Fibroblast of the aortic adventitia (primary cell): ENCODE results near the gene PHKG1. TPM values are rescaled to one million over a fixed set of nuclear protein-coding genes. Genes with fewer than 3 reads are reported as not detected.
"Not testable (repeated sequence)": the region's sequence is repeated elsewhere in the genome, so short reads cannot be mapped to it uniquely, and the experiment has no call there.

ENCODE experiments used
- DNase-seq: peaks from one replicate; pipeline ENCODE4 v3.0.0-alpha.2; 2010; ENCODE audit warnings: low read depth
- H3K4me3 ChIP-seq: 2 replicates; pipeline ENCODE4 v1.5.1; 2011; ENCODE audit warnings: low read depth, mild to moderate bottlenecking, control low read depth, low read length, moderate library complexity
- CTCF ChIP-seq: IDR thresholded peaks from 2 replicates; pipeline ENCODE4 v1.5.1; 2011; ENCODE audit warnings: mild to moderate bottlenecking, low read length, control low read depth, inconsistent platforms; ENCODE audit not compliant: insufficient read depth
- total RNA-seq: library from RNA; depleted of rRNA; stranded (reverse); fragments of >200 nt; gene quantifications from 2 replicates; pipeline ENCODE4 v1.2.3, GENCODE V29; 2012; ENCODE audit warnings: low replicate concordance

PHKG1 gene
- total RNA-seq, 1 donor: 2.3 TPM

- no peak overlapping the region for H3K4me3 ChIP-seq
- peak; percentile 98 for DNase-seq
- no peak for TF ChIP-seq CTCF
Observed at GRCh38 chr7:56097700-56098099, 4.9 kb upstream of the PHKG1 start.

GRCh38 chr7:56092388-56092787 is 364 bp downstream of the PHKG1 start:
- DNase-seq: not testable (repeated sequence)

GRCh38 chr7:56091591-56091990 is 1.2 kb downstream of the PHKG1 start:
- peak; percentile 68 for DNase-seq
- no peak for TF ChIP-seq CTCF

More at GRCh38 chr7:56092388-56092787, 364 bp downstream of the PHKG1 start:
- H3K4me3 ChIP-seq: peak overlapping the region; percentile 2

GRCh38 chr7:56087445-56087844 is 5.3 kb downstream of the PHKG1 start:
- no peak overlapping the region for H3K4me3 ChIP-seq
- TF ChIP-seq CTCF: no peak
- DNase-seq: no peak

More at GRCh38 chr7:56091591-56091990, 1.2 kb downstream of the PHKG1 start:
- H3K4me3 ChIP-seq: no peak overlapping the region

GRCh38 chr7:56086761-56087160 is 6.0 kb downstream of the PHKG1 start:
- no peak for TF ChIP-seq CTCF
- no peak for DNase-seq
- H3K4me3 ChIP-seq: no peak overlapping the region

GRCh38 chr7:56083150-56083785 is 9.5 kb downstream of the PHKG1 start:
- no peak overlapping the region for H3K4me3 ChIP-seq
- no peak for TF ChIP-seq CTCF
- no peak for DNase-seq

- DNase-seq: no peak
- no peak overlapping the region for H3K4me3 ChIP-seq
- TF ChIP-seq CTCF: no peak
Observed at GRCh38 chr7:56081626-56082340, 11.0 kb downstream of the PHKG1 start.

- DNase-seq, H3K4me3 ChIP-seq: not testable (repeated sequence)
Observed at GRCh38 chr7:56080726-56081435, 11.9 kb downstream of the PHKG1 start.
